Activated naive CD8-positive, alpha-beta T cell treated with anti-CD3 and anti-CD28 coated beads, Interleukin-2, amount 10 ng/mL, durations not matched to agents 7 days and 5 days (primary cell): ENCODE measurements around the gene MKNK2. TPM values are rescaled to one million over a fixed set of nuclear protein-coding genes. Genes with fewer than 3 reads are reported as not detected.
A peak's percentile ranks its signal among the peaks of the same experiment; 100 is the strongest.
"Not testable (repeated sequence)": the region's sequence is repeated elsewhere in the genome, so short reads cannot be mapped to it uniquely, and the experiment has no call there.

Experiments used
- ATAC-seq: fragments of 150-1000 bp; cut with Tn5 transposase; one replicate; pipeline ENCODE4 v1.10.0; 2021; ENCODE audit warnings: low read depth, moderate library complexity
- POLR2A ChIA-PET: fragments of 350-600 bp; sonication (Branson Sonifier 250); formaldehyde crosslinking; loops from one replicate; lab custom pipeline; 2021; ENCODE audit warnings: antibody characterized with exemption; lab: Charles Lee
- DNase-seq: peaks from one replicate; pipeline ENCODE4 v3.0.0; 2021
- H3K27ac Mint-ChIP-seq: one replicate; pipeline ENCODE4 v1.8.0; 2022; ENCODE audit warnings: mild to moderate bottlenecking, mixed read lengths
- H3K27me3 Mint-ChIP-seq: one replicate; pipeline ENCODE4 v1.8.0; 2022; ENCODE audit warnings: mild to moderate bottlenecking, moderate library complexity, mixed read lengths
- H3K36me3 Mint-ChIP-seq: one replicate; pipeline ENCODE4 v1.8.0; 2021; ENCODE audit warnings: mild to moderate bottlenecking, mixed read lengths
- H3K4me1 Mint-ChIP-seq: one replicate; pipeline ENCODE4 v1.8.0; 2021; ENCODE audit warnings: mixed read lengths
- H3K4me3 Mint-ChIP-seq: one replicate; pipeline ENCODE4 v1.8.0; 2022; ENCODE audit warnings: mild to moderate bottlenecking, moderate library complexity, mixed read lengths
- H3K9me3 Mint-ChIP-seq: one replicate; pipeline ENCODE4 v1.8.0; 2021; ENCODE audit warnings: mixed read lengths
- total RNA-seq, 2 experiments: library from RNA; stranded (reverse); gene quantifications; one replicate each; pipeline ENCODE4 v1.2.3, GENCODE V29; 2021

The MKNK2 gene
- total RNA-seq, 2 experiments from 2014 or later = 319 to 341 TPM

DNA sequence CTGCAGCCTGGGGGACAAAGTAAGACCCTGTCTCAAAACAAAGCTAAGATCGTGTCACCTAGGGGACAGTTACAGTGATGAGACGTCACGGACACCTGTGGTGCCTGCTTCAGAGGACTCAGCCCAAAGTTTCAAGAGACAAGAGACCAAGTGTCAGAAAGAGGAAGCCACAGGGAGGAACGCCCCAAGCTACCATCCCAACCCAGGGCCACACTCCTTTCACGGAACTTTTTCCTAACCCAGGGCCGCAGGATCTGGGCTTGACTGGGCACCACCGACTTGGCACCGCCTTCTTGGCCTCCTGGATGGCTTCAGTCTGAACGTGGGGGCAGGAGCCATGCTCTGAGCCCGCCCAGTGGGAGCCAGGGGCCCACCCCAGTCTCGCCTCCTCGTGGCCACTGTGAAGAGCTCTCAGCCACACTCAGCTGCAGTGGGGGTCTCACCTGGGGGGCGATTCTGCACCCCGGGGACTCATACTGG is 36.6 kb upstream of the MKNK2 start:
- Mint-ChIP-seq H3K4me3 (peak overlapping the region; percentile 77), H3K4me1 (peaks cover 58% of the 10 kb centered on the region), H3K36me3 (peaks cover 34% of the 10 kb centered on the region), H3K27me3 (no peaks in the 10 kb centered on the region), H3K27ac (peak overlapping the region; percentile 90), H3K9me3 (no peaks in the 10 kb centered on the region)
- POLR2A ChIA-PET = interaction anchor here (0.5 to 8.8 kb wide), 9 partner anchors 6 to 213 kb away, joined by 3 to 180 read pairs (median 3); partner anchors contain the start of genes MKNK2 and MOB3A
- peak; percentile 9 for ATAC-seq
- peak; percentile 65 for DNase-seq

- not testable (repeated sequence) for DNase-seq, ATAC-seq, H3K9me3 Mint-ChIP-seq, H3K27me3 Mint-ChIP-seq
- Mint-ChIP-seq H3K27ac (peak overlapping the region; percentile 90), H3K36me3 (peaks cover 35% of the 10 kb centered on the region), H3K4me1 (peaks cover 59% of the 10 kb centered on the region), H3K4me3 (peak overlapping the region; percentile 77)
- POLR2A ChIA-PET = interaction anchor here (1.2 to 8.8 kb wide), 5 partner anchors 7 to 38 kb away, joined by 3 to 180 read pairs (median 8); partner anchors contain the start of genes MKNK2 and MOB3A
Measured at GRCh38 chr19:2086695-2087620, 35.9 kb upstream of the MKNK2 start.

DNA sequence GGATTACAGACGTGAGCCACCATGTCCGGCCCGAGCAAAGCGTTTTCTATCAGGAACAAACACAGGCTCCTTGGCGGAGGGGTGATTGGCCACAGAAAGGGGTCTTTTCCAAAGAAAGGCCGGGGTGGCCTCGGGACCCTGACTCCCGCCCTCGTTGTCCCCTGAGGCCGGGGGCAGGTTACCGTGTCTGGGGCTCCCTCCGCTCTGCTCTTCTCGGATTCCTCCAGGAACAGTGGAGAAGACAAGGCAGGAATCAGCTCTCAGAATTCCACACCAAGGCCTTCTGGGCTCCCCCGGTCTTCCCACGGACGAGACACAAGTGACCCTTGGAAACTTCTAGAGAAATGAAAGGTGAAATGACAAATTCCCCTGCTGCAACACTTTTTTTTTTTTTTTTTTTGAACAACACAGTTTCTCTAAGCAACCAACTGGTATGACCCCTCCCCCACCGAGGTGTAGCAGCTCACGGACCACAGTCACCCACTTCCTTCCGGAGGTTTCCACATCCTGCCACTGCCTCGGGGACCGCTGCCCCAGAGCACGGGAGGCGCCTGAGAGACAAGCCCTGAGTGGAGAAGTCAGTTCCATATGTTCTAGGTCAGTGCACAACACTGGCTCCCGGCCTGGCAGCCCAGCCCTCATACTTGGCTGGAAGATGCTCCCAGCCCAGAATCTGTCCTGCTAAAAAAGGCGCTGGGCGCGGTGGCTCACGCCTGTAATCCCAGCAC is 34.1 kb upstream of the MKNK2 start:
- peak; percentile 93 for DNase-seq
- H3K36me3 Mint-ChIP-seq = peaks cover 43% of the 10 kb centered on the region
- peak overlapping the region; percentile 99 for H3K27ac Mint-ChIP-seq
- H3K4me3 Mint-ChIP-seq = peak overlapping the region; percentile 97
- H3K4me1 Mint-ChIP-seq = peaks cover 60% of the 10 kb centered on the region
- H3K27me3 Mint-ChIP-seq = no peaks in the 10 kb centered on the region
- no peaks in the 10 kb centered on the region for H3K9me3 Mint-ChIP-seq
- peak; percentile 56 for ATAC-seq
- POLR2A ChIA-PET = interaction anchor here (0.7 to 8.8 kb wide), 17 partner anchors 9 to 1101 kb away, joined by 3 to 180 read pairs (median 4); partner anchors contain the start of genes MKNK2, MOB3A and WDR18

DNA sequence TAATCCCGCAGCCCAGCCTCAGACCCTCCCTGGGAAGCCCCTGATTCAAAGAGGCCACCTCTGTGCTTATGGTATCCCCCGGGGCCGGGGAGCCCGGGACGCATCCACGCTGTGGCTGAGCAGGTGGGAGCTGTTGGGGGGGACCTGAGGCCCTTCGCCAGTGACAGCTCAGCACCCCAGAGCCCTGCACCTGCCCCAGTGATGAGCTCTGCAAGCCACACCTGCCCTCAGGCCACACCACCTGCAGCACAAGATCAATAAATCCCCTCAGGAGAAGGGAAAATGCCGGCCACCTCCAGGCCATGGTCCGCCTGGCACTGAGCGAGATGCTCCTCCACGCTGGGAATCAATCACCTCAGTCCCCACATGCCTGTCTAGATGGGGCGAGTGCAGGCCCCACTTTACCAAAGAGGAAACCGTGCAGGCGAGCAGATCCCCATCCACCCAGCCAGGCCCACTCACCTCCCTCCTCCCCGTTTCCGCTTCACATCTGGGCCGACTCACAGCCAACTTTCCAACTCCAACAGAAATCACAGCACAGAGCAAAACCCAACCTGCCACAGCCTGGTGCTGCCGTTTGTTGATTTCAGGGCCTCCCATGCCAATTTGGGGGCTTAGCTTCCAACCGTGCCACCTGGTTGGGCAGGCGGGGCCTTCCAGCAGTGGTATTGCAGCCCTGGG is 32.3 kb upstream of the MKNK2 start:
- ATAC-seq (peak; percentile 49), DNase-seq (peak; percentile 72)
- Mint-ChIP-seq H3K4me1 (peaks cover 53% of the 10 kb centered on the region), H3K36me3 (peaks cover 46% of the 10 kb centered on the region), H3K9me3 (no peaks in the 10 kb centered on the region), H3K27ac (peak overlapping the region; percentile 99), H3K27me3 (no peaks in the 10 kb centered on the region), H3K4me3 (peak overlapping the region; percentile 97)
- POLR2A ChIA-PET = interaction anchor here (0.7 to 8.8 kb wide), 14 partner anchors 9 to 198 kb away, joined by 3 to 180 read pairs (median 6); partner anchors contain the start of genes ABHD17A, IZUMO4, MKNK2 and MOB3A

- Mint-ChIP-seq H3K4me1 (peaks cover 42% of the 10 kb centered on the region), H3K27ac (peak overlapping the region; percentile 99), H3K36me3 (peaks cover 46% of the 10 kb centered on the region), H3K9me3 (no peaks in the 10 kb centered on the region), H3K27me3 (no peaks in the 10 kb centered on the region), H3K4me3 (peak overlapping the region; percentile 97)
- POLR2A ChIA-PET = interaction anchor here (0.5 to 8.8 kb wide), 16 partner anchors 8 to 518 kb away, joined by 3 to 180 read pairs (median 4); partner anchors contain the start of genes ABHD17A, IZUMO4, MKNK2 and MOB3A
- peak; percentile 37 for ATAC-seq
- DNase-seq = peak; percentile 66
Measured at GRCh38 chr19:2081873-2082810, 31.1 kb upstream of the MKNK2 start.

DNA sequence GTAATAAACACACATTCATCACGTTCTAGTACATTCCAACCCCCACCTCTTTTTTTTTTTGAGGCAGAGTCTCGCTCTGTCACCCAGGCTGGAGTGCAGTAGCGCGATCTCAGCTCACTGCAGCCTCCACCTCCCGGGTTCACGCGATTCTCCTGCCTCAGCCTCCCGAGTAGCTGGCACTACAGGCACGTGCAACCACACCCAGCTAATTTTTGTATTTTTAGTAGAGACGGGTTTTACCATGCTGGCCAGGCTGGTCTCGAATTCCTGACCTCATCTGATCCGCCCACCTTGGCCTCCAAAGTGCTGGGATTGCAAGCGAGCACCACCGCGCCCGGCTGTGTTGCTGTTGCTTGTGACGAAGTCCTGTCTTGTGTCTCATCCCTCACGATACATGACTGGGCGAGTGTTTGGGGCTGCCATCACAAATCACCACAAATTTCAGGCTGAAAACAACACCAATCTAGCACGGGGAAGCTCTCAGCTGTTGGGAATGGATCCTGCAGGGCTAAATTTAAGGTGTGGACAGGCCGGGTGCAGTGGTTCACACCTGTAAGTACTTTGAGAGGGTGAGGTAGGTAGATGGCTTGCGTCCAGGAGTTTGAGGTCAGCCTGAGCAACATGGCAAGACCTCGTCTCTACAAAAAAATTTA is 29.4 kb upstream of the MKNK2 start:
- H3K36me3 Mint-ChIP-seq = peaks cover 44% of the 10 kb centered on the region
- ATAC-seq (no peak), DNase-seq (no peak)
- H3K27ac Mint-ChIP-seq = peak overlapping the region; percentile 99
- peak overlapping the region; percentile 97 for H3K4me3 Mint-ChIP-seq
- H3K27me3 Mint-ChIP-seq = no peaks in the 10 kb centered on the region
- POLR2A ChIA-PET = interaction anchor here (0.6 to 8.8 kb wide), 3 partner anchors 13 to 178 kb away, joined by 3 to 180 read pairs (median 3); partner anchors contain the start of gene MOB3A
- H3K4me1 Mint-ChIP-seq = peaks cover 31% of the 10 kb centered on the region
- H3K9me3 Mint-ChIP-seq = no peaks in the 10 kb centered on the region

DNA sequence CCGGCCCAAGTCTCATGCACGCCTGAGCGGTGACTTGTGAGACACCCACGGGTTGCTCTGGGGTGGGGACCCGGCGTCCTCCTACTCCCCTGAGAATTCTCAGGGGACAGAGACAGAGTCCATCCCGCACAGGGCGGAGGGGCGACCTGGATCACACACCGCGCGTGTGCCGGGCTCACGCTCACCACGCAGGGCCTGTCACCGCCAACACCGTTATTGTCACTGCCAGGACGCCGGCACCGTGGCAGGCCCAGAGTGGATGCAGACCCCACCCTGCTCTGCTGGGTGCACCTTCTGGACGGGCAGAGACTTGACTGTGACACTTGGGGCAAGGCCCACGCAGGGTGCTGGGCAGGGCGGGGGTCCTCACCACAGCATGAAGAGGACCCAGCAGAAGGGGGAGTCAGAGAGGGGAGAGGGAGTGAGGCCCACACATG is 28.8 kb upstream of the MKNK2 start:
- POLR2A ChIA-PET = interaction anchor here (8.8 kb wide), 1 partner anchor 14 kb away, joined by 180 read pairs; the partner anchor contains the start of gene MOB3A
- peaks cover 27% of the 10 kb centered on the region for H3K4me1 Mint-ChIP-seq
- H3K36me3 Mint-ChIP-seq = peaks cover 40% of the 10 kb centered on the region
- H3K9me3 Mint-ChIP-seq = no peaks in the 10 kb centered on the region
- DNase-seq (no peak), ATAC-seq (no peak)
- H3K27ac Mint-ChIP-seq = peak overlapping the region; percentile 99
- no peaks in the 10 kb centered on the region for H3K27me3 Mint-ChIP-seq
- H3K4me3 Mint-ChIP-seq = peak overlapping the region; percentile 97

DNA sequence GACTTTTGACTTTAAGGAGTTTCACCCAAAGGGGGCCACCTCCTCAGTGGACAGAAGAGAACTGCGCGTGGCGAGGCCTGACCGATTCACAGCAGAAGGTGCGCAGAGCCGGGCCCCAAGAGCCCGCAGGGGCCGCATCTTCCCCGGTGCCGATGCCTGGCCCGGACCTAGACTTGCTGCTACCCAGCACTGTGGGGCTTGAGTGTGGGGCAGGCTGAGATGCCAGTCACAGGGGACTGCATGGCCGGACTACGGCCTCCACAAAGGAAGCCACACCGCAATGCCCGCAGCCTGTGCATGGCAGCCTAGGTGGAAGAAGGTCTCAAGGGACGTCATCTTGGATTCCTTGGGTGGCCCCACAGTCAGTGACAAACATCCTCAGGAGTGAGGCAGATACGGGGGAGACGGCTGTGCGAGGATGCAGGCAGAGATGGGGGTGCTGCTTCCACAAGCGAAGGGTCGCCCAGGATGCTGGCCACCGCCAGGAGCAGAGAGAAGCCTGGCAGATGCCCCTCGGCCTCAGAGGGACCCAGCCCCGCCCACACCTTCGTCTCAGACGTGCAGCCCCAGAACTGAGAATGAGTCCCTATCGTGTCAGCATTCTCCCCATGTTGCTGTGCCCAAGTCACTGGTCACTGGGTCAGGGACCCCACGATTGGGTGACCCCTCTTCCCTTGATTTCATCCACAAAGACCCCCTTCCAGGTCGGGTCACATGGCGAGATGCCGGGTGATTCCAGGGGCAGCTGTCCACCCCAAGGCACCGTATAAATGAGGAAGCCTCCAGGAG is 28.2 kb upstream of the MKNK2 start:
- Mint-ChIP-seq H3K4me3 (peak overlapping the region; percentile 97), H3K36me3 (peaks cover 35% of the 10 kb centered on the region), H3K27me3 (no peaks in the 10 kb centered on the region), H3K4me1 (peaks cover 28% of the 10 kb centered on the region), H3K27ac (peak overlapping the region; percentile 99), H3K9me3 (no peaks in the 10 kb centered on the region)
- DNase-seq = no peak
- ATAC-seq = no peak
- POLR2A ChIA-PET = interaction anchor here (8.8 kb wide), 1 partner anchor 14 kb away, joined by 180 read pairs; the partner anchor contains the start of gene MOB3A

DNA sequence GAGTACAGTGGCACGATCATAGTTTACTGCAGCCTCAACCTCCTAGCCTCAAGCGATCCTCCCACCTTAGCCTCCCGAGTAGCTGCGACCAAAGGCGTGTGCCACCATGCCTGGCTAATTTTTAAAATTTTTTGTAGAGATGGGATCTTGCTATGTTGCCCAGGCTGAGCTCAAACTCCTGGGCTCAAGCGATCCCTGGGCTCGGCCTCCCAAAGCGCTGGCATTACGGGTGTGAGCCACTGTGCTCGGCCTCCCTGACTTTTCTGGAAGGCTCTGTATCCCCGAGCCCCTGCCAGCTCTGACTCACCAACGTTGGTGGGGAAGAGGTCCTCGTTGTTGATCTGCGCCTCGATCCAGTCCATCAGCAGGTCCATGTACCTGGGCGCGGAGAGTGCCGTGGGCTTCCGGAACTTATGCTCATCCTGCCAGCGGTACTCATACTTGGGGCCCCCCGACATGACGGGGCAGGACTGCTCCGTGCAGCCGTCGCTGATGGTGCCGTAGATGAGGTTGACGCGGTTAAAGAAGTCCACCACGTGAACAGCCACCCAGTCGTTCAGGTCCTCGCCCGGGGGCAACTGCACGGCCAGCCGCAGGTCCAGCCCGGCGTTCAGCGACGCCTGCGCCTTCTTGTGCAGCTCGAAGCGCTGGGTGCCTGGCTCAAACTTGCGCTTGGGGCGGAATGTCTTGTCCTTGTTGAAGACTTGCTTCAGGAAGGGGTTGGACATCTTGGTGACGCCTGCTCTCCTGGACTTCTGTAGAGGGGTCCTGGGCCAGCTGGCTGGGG is 27.0 kb upstream of the MKNK2 start:
- H3K4me3 Mint-ChIP-seq = no peak overlapping the region
- no peaks in the 10 kb centered on the region for H3K27me3 Mint-ChIP-seq
- H3K36me3 Mint-ChIP-seq = peaks cover 31% of the 10 kb centered on the region
- no peak overlapping the region for H3K27ac Mint-ChIP-seq
- DNase-seq (no peak), ATAC-seq (no peak)
- peaks cover 28% of the 10 kb centered on the region for H3K4me1 Mint-ChIP-seq
- no peaks in the 10 kb centered on the region for H3K9me3 Mint-ChIP-seq
- POLR2A ChIA-PET = interaction anchor here (0.7 to 1.8 kb wide), 2 partner anchors 16 to 96 kb away, joined by 3 to 4 read pairs; no protein-coding TSS in a partner anchor

GRCh38 chr19:2077398-2077797 is 26.4 kb upstream of the MKNK2 start:
- H3K27ac Mint-ChIP-seq = no peak overlapping the region

More at GRCh38 chr19:2077398-2077797, 26.4 kb upstream of the MKNK2 start:
- ATAC-seq = no peak
- POLR2A ChIA-PET = interaction anchor here (0.7 to 2.3 kb wide), 3 partner anchors 15 to 96 kb away, joined by 3 to 7 read pairs (median 4); no protein-coding TSS in a partner anchor
- H3K9me3 Mint-ChIP-seq = no peaks in the 10 kb centered on the region
- H3K27me3 Mint-ChIP-seq = no peaks in the 10 kb centered on the region
- no peak for DNase-seq
- peaks cover 26% of the 10 kb centered on the region for H3K4me1 Mint-ChIP-seq
- H3K4me3 Mint-ChIP-seq = no peak overlapping the region
- H3K36me3 Mint-ChIP-seq = peaks cover 28% of the 10 kb centered on the region
